Peyer's patch (tissue), 4 donors: ENCODE data around the gene TERC. TPM values are rescaled to one million over a fixed set of nuclear protein-coding genes. Genes with fewer than 3 reads are reported as not detected.
A peak's percentile ranks its signal among the peaks of the same experiment; 100 is the strongest.
"Not testable (repeated sequence)": the region's sequence is repeated elsewhere in the genome, so short reads cannot be mapped to it uniquely, and the experiment has no call there.

Experiments
- DNase-seq, 3 donors: peaks; one replicate each; pipeline ENCODE4 v3.0.0-alpha.2; 2017 to 2019
- H3K27ac ChIP-seq, 4 donors: fragments of 200-600 bp; sonication (generic); one replicate each; pipeline ENCODE4 v1.5.1; 2016 to 2019
- H3K27me3 ChIP-seq, 2 donors: fragments of 200-600 bp; sonication (generic); one replicate each; pipeline ENCODE4 v1.5.1; 2019
- H3K36me3 ChIP-seq, 3 donors: fragments of 200-600 bp; sonication (generic); one replicate each; pipeline ENCODE4 v1.5.1; 2016 to 2019
- H3K4me1 ChIP-seq, 4 donors: fragments of 200-600 bp; sonication (generic); one replicate each; pipeline ENCODE4 v1.5.1; 2016 to 2019
- H3K4me3 ChIP-seq, 4 donors: fragments of 200-600 bp; sonication (generic); 1 replicate in 3 of 4; 2 replicates in 1 of 4; pipeline ENCODE4 v1.5.1; 2016 to 2019; ENCODE audit warnings: mild to moderate bottlenecking in 1 of 4
- H3K9me3 ChIP-seq, 4 donors: fragments of 200-600 bp; sonication (generic); one replicate each; pipeline ENCODE4 v1.5.1; 2016 to 2019; ENCODE audit warnings: mild to moderate bottlenecking in 1 of 4
- POLR2A ChIP-seq, 2 donors: fragments of 450-650 bp; IDR thresholded peaks; one replicate each; pipeline ENCODE4 v1.5.1; 2017; ENCODE audit warnings: antibody characterized with exemption in 2 of 2, mild to moderate bottlenecking in 2 of 2, moderate library complexity in 2 of 2
- small RNA-seq, 2 donors: library from RNA; depleted of rRNA; stranded (forward); fragments of <200 nt; gene quantifications; one replicate each; pipeline ENCODE3, GENCODE V24; 2016
- total RNA-seq, 4 donors: library from RNA; depleted of rRNA; stranded (reverse); fragments of >200 nt; gene quantifications; one replicate each; pipeline ENCODE4 v1.1.0, GENCODE V29; 2016
- TF ChIP-seq, protein P1 (sequence below), 6 experiments: fragments of 450-650 bp in 4 of 6; fragments of 200-600 bp in 2 of 6; sonication (generic) in 1 of 6; IDR thresholded peaks; one replicate each; pipeline ENCODE4 v1.5.1; 2017 to 2019; ENCODE audit warnings: antibody characterized with exemption in 6 of 6, mild to moderate bottlenecking in 3 of 6, moderate library complexity in 1 of 6

TERC gene
- total RNA-seq, 4 donors from 2014 or later: 52.0 to 78.9 (median 68.4) TPM

DNA sequence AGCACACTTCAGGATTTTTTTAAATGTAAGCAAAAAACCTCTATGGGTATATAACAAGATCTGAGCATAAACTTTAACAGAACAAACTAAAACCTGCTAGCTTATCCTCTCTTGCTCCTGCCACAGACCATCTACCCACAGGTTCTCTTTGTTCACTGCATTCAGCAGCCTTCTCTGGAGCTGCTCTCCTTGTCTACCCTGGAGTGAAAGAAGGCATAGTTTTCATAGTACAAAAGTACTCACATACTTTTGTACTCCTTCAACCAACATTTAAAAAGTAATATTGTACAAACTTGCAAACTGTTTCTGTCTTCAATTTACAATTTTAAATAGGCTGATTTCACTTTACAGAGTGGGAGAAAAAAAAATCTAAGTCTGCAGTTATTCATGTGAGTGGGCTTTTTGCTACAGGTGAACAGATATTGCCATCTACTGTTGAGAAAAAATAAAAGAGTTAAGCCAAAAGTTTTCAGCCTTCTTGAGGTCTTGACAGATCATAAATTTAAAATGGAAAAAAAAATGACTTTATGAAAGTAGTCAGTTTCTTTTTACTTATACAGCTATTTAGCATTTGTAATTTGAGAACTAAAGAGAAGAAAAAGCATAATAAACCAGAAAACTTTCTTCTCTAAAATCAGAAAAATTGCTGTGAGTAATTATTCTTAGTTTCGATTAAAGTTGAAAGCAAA lies 20.4 kb downstream of the TERC start:
- H3K27me3 ChIP-seq: no peaks in the 10 kb centered on the region
- TF ChIP-seq, protein P1, sequence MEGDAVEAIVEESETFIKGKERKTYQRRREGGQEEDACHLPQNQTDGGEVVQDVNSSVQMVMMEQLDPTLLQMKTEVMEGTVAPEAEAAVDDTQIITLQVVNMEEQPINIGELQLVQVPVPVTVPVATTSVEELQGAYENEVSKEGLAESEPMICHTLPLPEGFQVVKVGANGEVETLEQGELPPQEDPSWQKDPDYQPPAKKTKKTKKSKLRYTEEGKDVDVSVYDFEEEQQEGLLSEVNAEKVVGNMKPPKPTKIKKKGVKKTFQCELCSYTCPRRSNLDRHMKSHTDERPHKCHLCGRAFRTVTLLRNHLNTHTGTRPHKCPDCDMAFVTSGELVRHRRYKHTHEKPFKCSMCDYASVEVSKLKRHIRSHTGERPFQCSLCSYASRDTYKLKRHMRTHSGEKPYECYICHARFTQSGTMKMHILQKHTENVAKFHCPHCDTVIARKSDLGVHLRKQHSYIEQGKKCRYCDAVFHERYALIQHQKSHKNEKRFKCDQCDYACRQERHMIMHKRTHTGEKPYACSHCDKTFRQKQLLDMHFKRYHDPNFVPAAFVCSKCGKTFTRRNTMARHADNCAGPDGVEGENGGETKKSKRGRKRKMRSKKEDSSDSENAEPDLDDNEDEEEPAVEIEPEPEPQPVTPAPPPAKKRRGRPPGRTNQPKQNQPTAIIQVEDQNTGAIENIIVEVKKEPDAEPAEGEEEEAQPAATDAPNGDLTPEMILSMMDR (IDR thresholded peaks at IDR 0.05): peak in 4 of 6 experiments; percentile 18 to 40 (median 24)
- no peak for TF ChIP-seq POLR2A (IDR thresholded peaks at IDR 0.05)
- H3K4me3 ChIP-seq: no peak overlapping the region
- no peak overlapping the region for H3K27ac ChIP-seq
- no peaks in the 10 kb centered on the region for H3K9me3 ChIP-seq
- DNase-seq: no peak
- no peaks in the 10 kb centered on the region for H3K36me3 ChIP-seq
- H3K4me1 ChIP-seq: no peaks in the 10 kb centered on the region

DNA sequence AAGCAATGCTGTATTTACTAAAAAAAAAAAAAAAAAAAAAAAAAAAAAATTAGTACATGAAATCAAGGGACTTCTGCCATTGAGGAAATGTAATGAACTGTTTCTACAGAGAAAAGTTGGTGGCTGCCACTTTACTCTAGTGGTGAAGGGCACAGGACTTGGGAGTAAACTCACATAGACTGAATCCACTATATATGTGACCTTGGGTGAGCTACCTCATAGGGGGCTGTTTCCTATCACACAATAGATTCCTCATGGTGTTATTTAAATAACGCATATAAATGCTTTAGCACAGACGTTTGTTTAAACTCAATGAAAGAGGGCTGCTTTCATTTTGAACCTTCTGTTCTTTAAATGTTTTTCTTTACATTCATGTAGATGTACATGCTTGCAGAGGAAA lies 25.8 kb downstream of the TERC start:
- no peak for DNase-seq
- Histone ChIP-seq H3K27ac (no peak overlapping the region), H3K27me3 (no peaks in the 10 kb centered on the region), H3K36me3 (no peaks in the 10 kb centered on the region), H3K4me1 (no peaks in the 10 kb centered on the region), H3K4me3 (no peak overlapping the region), H3K9me3 (no peaks in the 10 kb centered on the region)
- TF ChIP-seq, protein P1 (IDR thresholded peaks at IDR 0.05): no peak
- TF ChIP-seq POLR2A (IDR thresholded peaks at IDR 0.05): no peak

DNA sequence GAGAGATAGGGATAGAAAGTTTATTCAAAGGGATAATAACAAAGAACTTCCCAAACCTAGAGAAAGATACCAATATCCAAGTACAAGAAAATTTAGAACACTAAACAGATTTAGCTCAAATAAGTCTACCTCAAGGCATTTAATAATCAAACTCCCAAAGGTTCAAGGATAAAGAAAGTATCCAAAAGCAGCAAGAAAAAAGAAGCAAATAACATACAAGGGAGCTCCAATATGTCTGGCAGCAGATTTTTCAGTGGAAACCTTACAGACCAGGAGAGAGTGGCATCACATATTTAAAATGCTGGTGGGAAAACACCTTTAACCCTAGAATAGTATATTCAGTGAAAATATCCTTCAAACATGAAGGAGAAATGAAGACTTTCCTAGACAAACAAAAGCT lies 33.0 kb downstream of the TERC start:
- not testable (repeated sequence) for H3K36me3 ChIP-seq, H3K27ac ChIP-seq, H3K4me1 ChIP-seq, DNase-seq, H3K9me3 ChIP-seq, H3K27me3 ChIP-seq, H3K4me3 ChIP-seq

DNA sequence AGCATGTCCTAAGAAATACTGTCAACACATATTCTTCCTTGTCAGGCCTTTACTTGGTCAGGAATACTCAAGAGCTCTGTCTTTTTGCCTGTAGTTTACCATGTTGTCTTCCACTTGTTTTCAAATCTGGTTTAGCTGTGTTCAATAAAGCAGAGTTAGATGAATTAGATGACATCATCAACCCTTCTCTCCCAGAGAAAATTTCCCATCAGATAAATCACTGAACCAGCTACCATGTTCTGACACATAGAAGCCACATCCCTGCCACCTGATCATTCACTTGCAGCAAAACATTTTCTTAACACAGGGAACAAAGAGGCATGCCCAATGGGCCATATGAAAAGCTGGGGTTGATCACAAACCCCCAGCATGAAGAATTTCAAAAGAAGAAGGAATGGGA lies 42.1 kb downstream of the TERC start:
- H3K4me3 ChIP-seq: no peak overlapping the region
- H3K27me3 ChIP-seq: no peaks in the 10 kb centered on the region
- no peak overlapping the region for H3K27ac ChIP-seq
- H3K4me1 ChIP-seq: no peaks in the 10 kb centered on the region
- DNase-seq: no peak
- TF ChIP-seq, protein P1 (IDR thresholded peaks at IDR 0.05): no peak
- no peak for TF ChIP-seq POLR2A (IDR thresholded peaks at IDR 0.05)
- H3K36me3 ChIP-seq: no peaks in the 10 kb centered on the region
- no peaks in the 10 kb centered on the region for H3K9me3 ChIP-seq

DNA sequence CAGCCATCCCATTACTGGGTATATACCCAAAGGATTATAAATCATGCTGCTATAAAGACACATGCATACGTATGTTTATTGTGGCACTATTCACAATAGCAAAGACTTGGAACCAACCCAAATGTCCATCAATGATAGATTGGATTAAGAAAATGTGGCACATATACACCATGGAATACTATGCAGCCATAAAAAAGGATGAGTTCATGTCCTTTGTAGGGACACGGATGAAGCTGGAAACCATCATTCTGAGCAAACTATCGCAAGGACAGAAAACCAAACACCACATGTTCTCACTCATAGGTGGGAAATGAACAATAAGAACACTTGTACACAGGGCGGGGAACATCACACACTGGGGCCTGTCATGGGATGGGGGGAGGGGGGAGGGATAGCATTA lies 46.4 kb downstream of the TERC start:
- DNase-seq, H3K27me3 ChIP-seq, H3K36me3 ChIP-seq, H3K4me1 ChIP-seq, H3K9me3 ChIP-seq, H3K27ac ChIP-seq, H3K4me3 ChIP-seq: not testable (repeated sequence)

Small RNA genes lying within 50 kb of the gene (small RNA-seq; reads per million reads assigned to genes)
- gene RNU6-637P: 0 reads per million in 2 donors

Other genes with a start within 250 kb of the TERC start
- gene MECOM, start 101.3 kb downstream of the TERC start, total RNA-seq: 10 to 100 TPM; 19.1 to 55.4 (median 37.9) TPM
- gene ACTRT3, start 4.5 kb upstream of the TERC start, total RNA-seq: 1 to 10 TPM in 3 of 4 donors, not detected in 1; 1.4 to 1.7 (median 1.7) TPM
- 10 to 100 TPM; 11.2 to 19.4 (median 15.9) TPM for gene MYNN, start 8.3 kb upstream of the TERC start, total RNA-seq
- not detected for gene LRRIQ4, start 47.8 kb upstream of the TERC start, total RNA-seq
- under 1 TPM in 2 of 4 donors, not detected in 2; 0.28 to 0.35 TPM for gene LRRC34, start 47.8 kb upstream of the TERC start, total RNA-seq
- 10 to 100 TPM; 12.4 to 57.6 (median 28.4) TPM for gene LRRC31, start 104.9 kb upstream of the TERC start, total RNA-seq
- gene SAMD7, start 146.5 kb upstream of the TERC start, total RNA-seq: not detected
- 10 to 100 TPM; 33.2 to 96.6 (median 36.8) TPM for gene SEC62, start 201.7 kb upstream of the TERC start, total RNA-seq